Smooth muscle cell (in vitro differentiated cells): ENCODE data around the gene LGMN. TPM values are rescaled to one million over a fixed set of nuclear protein-coding genes. Genes with fewer than 3 reads are reported as not detected.
A peak's percentile ranks its signal among the peaks of the same experiment; 100 is the strongest.

Experiments
- DNase-seq: peaks from one replicate; lab custom pipeline; 2025; ENCODE audit not compliant: unreplicated experiment; lab: John Stamatoyannopoulos, UW
- H2AFZ ChIP-seq: fragments of 200-600 bp; sonication (generic); 2 replicates; pipeline ENCODE4 v1.6.0; 2016; ENCODE audit warnings: antibody characterized with exemption, low read depth, mild to moderate bottlenecking
- H3F3A ChIP-seq: fragments of 200-600 bp; sonication (generic); 2 replicates; pipeline ENCODE4 v1.6.0; 2017; ENCODE audit warnings: antibody characterized with exemption, low read depth
- H3K27ac ChIP-seq: fragments of 200-600 bp; sonication (generic); 2 replicates; pipeline ENCODE4 v1.5.1; 2016; ENCODE audit warnings: low read depth, mild to moderate bottlenecking
- H3K27me3 ChIP-seq: fragments of 200-600 bp; sonication (generic); 2 replicates; pipeline ENCODE4 v1.6.1; 2016; ENCODE audit warnings: low read depth, mild to moderate bottlenecking
- H3K36me3 ChIP-seq: fragments of 200-600 bp; sonication (generic); 2 replicates; pipeline ENCODE4 v1.5.1; 2016; ENCODE audit warnings: low read depth
- H3K4me1 ChIP-seq: fragments of 200-600 bp; sonication (generic); 2 replicates; pipeline ENCODE4 v1.5.1; 2016; ENCODE audit warnings: low read depth
- H3K4me2 ChIP-seq: fragments of 200-600 bp; sonication (generic); 2 replicates; pipeline ENCODE4 v1.6.0; 2016; ENCODE audit warnings: mild to moderate bottlenecking
- H3K4me3 ChIP-seq: fragments of 200-600 bp; sonication (generic); 2 replicates; pipeline ENCODE4 v1.5.1; 2016; ENCODE audit warnings: mild to moderate bottlenecking
- H3K79me2 ChIP-seq: fragments of 200-600 bp; sonication (generic); 2 replicates; pipeline ENCODE4 v1.6.0; 2016; ENCODE audit warnings: low read depth, mild to moderate bottlenecking
- H3K9ac ChIP-seq: fragments of 200-600 bp; sonication (generic); 2 replicates; pipeline ENCODE4 v1.6.0; 2016; ENCODE audit warnings: low read depth
- H3K9me3 ChIP-seq: fragments of 200-600 bp; sonication (generic); replicated peaks from 2 replicates; pipeline ENCODE4 v1.5.1; 2016; ENCODE audit warnings: low read depth
- H4K20me1 ChIP-seq: fragments of 200-600 bp; sonication (generic); 2 replicates; pipeline ENCODE4 v1.6.0; 2016; ENCODE audit warnings: low read depth
- CTCF ChIP-seq: fragments of 200-600 bp; sonication (generic); IDR thresholded peaks from 2 replicates; pipeline ENCODE4 v1.5.1; 2017; ENCODE audit warnings: borderline replicate concordance, mild to moderate bottlenecking, antibody characterized with exemption; ENCODE audit not compliant: insufficient read depth, poor library complexity, severe bottlenecking
- WGBS: methylation state at CpG from one replicate; pipeline ENCODE4 v1.1.7; 2016; ENCODE audit warnings: low lambda C conversion rate; 5-methylcytosine and 5-hydroxymethylcytosine counted together
- polyA plus RNA-seq: library from polyadenylated mRNA; unstranded; fragments of >200 nt; fragmentation: Nextera tagmentation; extraction: Ambion mirVana; gene quantifications from 2 replicates; pipeline ENCODE4 v1.2.1, GENCODE V29; 2016
- total RNA-seq: library from RNA; depleted of rRNA; stranded (reverse); fragments of >200 nt; gene quantifications from 2 replicates; pipeline ENCODE4 v1.2.3, GENCODE V29; 2014

The LGMN gene
- total and polyA plus RNA-seq, 2 experiments from 2014 or later: 124 to 133 TPM

- Histone ChIP-seq H3K9ac (no peak overlapping the region), H2AFZ (no peak overlapping the region), H3K27ac (no peak overlapping the region), H3K79me2 (no peaks in the 10 kb centered on the region), H3K4me2 (no peak overlapping the region), H3K36me3 (no peaks in the 10 kb centered on the region), H3K4me3 (no peak overlapping the region), H3K9me3 (no peaks in the 10 kb centered on the region), H4K20me1 (no peaks in the 10 kb centered on the region), H3K27me3 (no peaks in the 10 kb centered on the region), H3F3A (no peaks in the 10 kb centered on the region), H3K4me1 (no peaks in the 10 kb centered on the region)
- DNase-seq: no peak
- no peak for TF ChIP-seq CTCF
- 83% methylated on average over 18 of the region's 18 CpGs for WGBS
Observed at GRCh38 chr14:92693998-92694795, 54.2 kb downstream of the LGMN start.

- Histone ChIP-seq H3F3A (no peaks in the 10 kb centered on the region), H3K4me1 (no peaks in the 10 kb centered on the region), H3K4me2 (no peak overlapping the region), H3K27ac (no peak overlapping the region), H3K4me3 (no peak overlapping the region), H3K79me2 (no peaks in the 10 kb centered on the region), H2AFZ (no peak overlapping the region), H3K9me3 (no peaks in the 10 kb centered on the region), H3K9ac (no peak overlapping the region), H3K36me3 (no peaks in the 10 kb centered on the region), H4K20me1 (no peaks in the 10 kb centered on the region), H3K27me3 (peaks cover 6% of the 10 kb centered on the region)
- TF ChIP-seq CTCF: no peak
- DNase-seq: no peak
- 94% methylated on average over 2 of the region's 2 CpGs for WGBS
Observed at GRCh38 chr14:92692822-92693226, 55.6 kb downstream of the LGMN start.

GRCh38 chr14:92690171-92691011 lies 58.0 kb downstream of the LGMN start:
- no peaks in the 10 kb centered on the region for H3K9me3 ChIP-seq
- no peaks in the 10 kb centered on the region for H3K4me1 ChIP-seq
- DNase-seq: no peak
- no peak overlapping the region for H3K9ac ChIP-seq
- no peak overlapping the region for H3K4me2 ChIP-seq
- no peaks in the 10 kb centered on the region for H4K20me1 ChIP-seq
- no peaks in the 10 kb centered on the region for H3K36me3 ChIP-seq
- WGBS: 86% methylated on average over 13 of the region's 13 CpGs
- H3F3A ChIP-seq: no peaks in the 10 kb centered on the region
- H3K27ac ChIP-seq: no peak overlapping the region
- H3K79me2 ChIP-seq: no peaks in the 10 kb centered on the region
- H3K4me3 ChIP-seq: no peak overlapping the region
- no peak overlapping the region for H2AFZ ChIP-seq
- peak; percentile 38 for TF ChIP-seq CTCF
- H3K27me3 ChIP-seq: peaks cover 14% of the 10 kb centered on the region
